Fibroblast of the conjunctiva (primary cell): Measurements from ENCODE around the gene EGR1.
A peak's percentile ranks its signal among the peaks of the same experiment; 100 is the strongest.

ENCODE experiments used
- DNase-seq: peaks from one replicate; pipeline ENCODE4 v3.0.0-alpha.2; 2010; ENCODE audit warnings: low read depth

EGR1 gene

GRCh38 chr5:138507485-138507884 lies 42.2 kb downstream of the EGR1 start:
- peak; percentile 43 for DNase-seq

DNA sequence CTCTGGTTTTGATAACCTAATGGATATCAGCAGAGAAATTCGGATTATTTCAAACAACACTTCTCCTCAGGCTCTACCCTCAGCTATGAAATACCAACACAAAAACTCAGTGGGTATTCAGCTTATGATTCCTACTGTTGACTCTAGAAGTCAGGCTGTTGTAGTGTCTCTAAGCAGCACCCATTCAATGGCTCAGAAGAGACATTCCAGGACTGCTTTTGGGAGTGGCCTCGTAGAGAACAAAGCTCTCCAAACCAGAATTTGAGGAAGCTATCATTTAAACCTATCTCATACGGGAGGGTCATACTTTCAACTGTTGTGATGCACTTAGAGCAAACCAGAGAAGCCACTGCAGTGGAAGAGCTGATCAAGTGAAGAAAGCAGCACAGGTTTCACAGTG lies 43.7 kb downstream of the EGR1 start:
- no peak for DNase-seq

GRCh38 chr5:138514021-138514420 lies 48.7 kb downstream of the EGR1 start:
- DNase-seq: no peak

- DNase-seq: no peak
These were observed 50.4 kb downstream of the EGR1 start for GRCh38 chr5:138515556-138516245.

- no peak for DNase-seq
These were observed 52.2 kb downstream of the EGR1 start for GRCh38 chr5:138517437-138517836.
